CD4-positive, CD25-positive, alpha-beta regulatory T cell (primary cell): ENCODE measurements around the gene PLSCR5. TPM values are rescaled to one million over a fixed set of nuclear protein-coding genes. Genes with fewer than 3 reads are reported as not detected.

Source experiments
- ATAC-seq, 2 donors: fragments of 150-1000 bp; cut with Tn5 transposase; one replicate each; pipeline ENCODE4 v1.10.0; 2021; ENCODE audit warnings: low read depth in 2 of 2, moderate number of reproducible peaks in 2 of 2, moderate library complexity in 1 of 2
- DNase-seq, 3 donors: peaks; one replicate each; pipeline versions ENCODE4 v3.0.0 to v3.0.0-alpha.2; 2012 to 2022; ENCODE audit warnings: mixed read lengths in 1 of 3
- H3K27ac ChIP-seq: one replicate; pipeline ENCODE4 v1.7.0; 2013; ENCODE audit warnings: mild to moderate bottlenecking, low read length; ENCODE audit not compliant: insufficient read depth, poor library complexity, severe bottlenecking
- H3K27me3 ChIP-seq: one replicate; pipeline ENCODE4 v1.7.0; 2013; ENCODE audit warnings: low read length; ENCODE audit not compliant: control insufficient read depth, insufficient read depth
- H3K36me3 ChIP-seq: one replicate; pipeline ENCODE4 v1.7.0; 2013; ENCODE audit warnings: mild to moderate bottlenecking, low read length, moderate library complexity; ENCODE audit not compliant: control insufficient read depth, insufficient read depth
- H3K4me1 ChIP-seq: 2 replicates; pipeline ENCODE4 v1.7.0; 2013; ENCODE audit warnings: mild to moderate bottlenecking, low read length; ENCODE audit not compliant: insufficient read depth, control insufficient read depth, poor library complexity, severe bottlenecking
- H3K4me3 ChIP-seq: one replicate; pipeline ENCODE4 v1.7.0; 2013; ENCODE audit warnings: low read depth, mild to moderate bottlenecking, low read length, moderate library complexity
- H3K9me3 ChIP-seq, 2 experiments: 1 replicate in 1 of 2; 2 replicates in 1 of 2; pipeline ENCODE4 v1.7.0; 2013; ENCODE audit warnings: low read length in 2 of 2, mild to moderate bottlenecking in 1 of 2, moderate library complexity in 1 of 2; ENCODE audit not compliant: control insufficient read depth in 2 of 2
- H3K27ac Mint-ChIP-seq, 3 donors: one replicate each; pipeline ENCODE4 v1.8.0; 2020 to 2022; ENCODE audit warnings: mild to moderate bottlenecking in 3 of 3, mixed read lengths in 3 of 3, moderate library complexity in 2 of 3
- H3K27me3 Mint-ChIP-seq: one replicate; pipeline ENCODE4 v1.8.0; 2022; ENCODE audit warnings: mild to moderate bottlenecking, mixed read lengths
- H3K36me3 Mint-ChIP-seq: one replicate; pipeline ENCODE4 v1.8.0; 2020; ENCODE audit warnings: mixed read lengths
- H3K4me1 Mint-ChIP-seq, 4 donors: one replicate each; pipeline ENCODE4 v1.8.0; 2020 to 2022; ENCODE audit warnings: mixed read lengths in 4 of 4, mild to moderate bottlenecking in 1 of 4
- H3K4me3 Mint-ChIP-seq, 4 donors: one replicate each; pipeline ENCODE4 v1.8.0; 2020 to 2022; ENCODE audit warnings: mild to moderate bottlenecking in 4 of 4, mixed read lengths in 4 of 4, moderate library complexity in 3 of 4
- H3K9me3 Mint-ChIP-seq, 7 donors: one replicate each; pipeline ENCODE4 v1.8.0; 2020 to 2022; ENCODE audit warnings: mixed read lengths in 7 of 7, mild to moderate bottlenecking in 3 of 7, moderate library complexity in 2 of 7
- polyA plus RNA-seq, 4 donors: library from polyadenylated mRNA; unstranded; fragments of 300-500 nt; fragmentation: Illumina TruSeq; gene quantifications; one replicate each; pipeline ENCODE4 v1.2.3, GENCODE V29; 2021
- total RNA-seq: library from RNA; stranded (reverse); gene quantifications from one replicate; pipeline ENCODE4 v1.2.3, GENCODE V29; 2022

Gene PLSCR5
- total and polyA plus RNA-seq, 5 donors from 2014 or later = not detected

GRCh38 chr3:146542978-146543377 lies 62.2 kb downstream of the PLSCR5 start:
- H3K27ac Mint-ChIP-seq = peak overlapping the region; percentile 64 to 90 (median 89)
- Histone ChIP-seq H3K4me3 (peak overlapping the region; percentile 78), H3K27ac (no peak overlapping the region), H3K36me3 (no peaks in the 10 kb centered on the region), H3K9me3 (no peaks in the 10 kb centered on the region), H3K4me1 (peaks cover 26% of the 10 kb centered on the region), H3K27me3 (peaks cover 2% of the 10 kb centered on the region)
- H3K36me3 Mint-ChIP-seq = peaks cover 4% of the 10 kb centered on the region
- peak overlapping the region; percentile 86 to 95 (median 91) for H3K4me3 Mint-ChIP-seq
- H3K27me3 Mint-ChIP-seq = peaks cover 4% of the 10 kb centered on the region
- ATAC-seq (no peak), DNase-seq (no peak)
- no peaks in the 10 kb centered on the region for H3K9me3 Mint-ChIP-seq
- peaks cover 21 to 68% (median 49%) of the 10 kb centered on the region in 4 donors for H3K4me1 Mint-ChIP-seq

- H3K27ac Mint-ChIP-seq = peak overlapping the region in 1 of 3 donors; percentile 17
- peaks cover 9% of the 10 kb centered on the region for H3K36me3 Mint-ChIP-seq
- DNase-seq = no peak
- Histone ChIP-seq H3K4me3 (peak overlapping the region; percentile 33), H3K27ac (no peak overlapping the region), H3K4me1 (peaks cover 26% of the 10 kb centered on the region), H3K36me3 (no peaks in the 10 kb centered on the region), H3K9me3 (no peaks in the 10 kb centered on the region), H3K27me3 (no peaks in the 10 kb centered on the region)
- H3K4me3 Mint-ChIP-seq = peak overlapping the region; percentile 49 to 92 (median 68)
- peaks cover 4% of the 10 kb centered on the region for H3K27me3 Mint-ChIP-seq
- no peaks in the 10 kb centered on the region for H3K9me3 Mint-ChIP-seq
- peaks cover 21 to 69% (median 50%) of the 10 kb centered on the region in 4 donors for H3K4me1 Mint-ChIP-seq
- no peak for ATAC-seq
Measured at GRCh38 chr3:146542179-146542578, 63.0 kb downstream of the PLSCR5 start.

DNA sequence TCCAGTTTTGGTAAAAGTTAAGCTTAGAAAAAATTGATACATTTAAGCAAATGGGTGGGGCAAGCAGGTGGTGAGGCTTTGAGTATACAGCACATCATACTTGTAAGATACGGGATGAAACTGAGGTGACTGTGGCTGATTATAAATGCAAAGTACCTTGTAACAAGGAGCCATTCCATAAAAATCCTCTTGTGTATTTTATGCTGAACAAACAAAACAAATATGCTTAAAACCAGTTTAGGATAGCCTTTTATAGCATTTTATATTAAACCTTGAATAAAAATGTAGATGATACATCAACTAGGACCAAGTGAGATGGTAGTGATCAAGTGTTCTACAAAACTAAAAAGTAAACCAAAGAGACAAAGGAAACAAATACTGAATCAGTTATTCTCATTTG lies 64.2 kb downstream of the PLSCR5 start:
- no peak overlapping the region for H3K4me3 ChIP-seq
- peaks cover 4% of the 10 kb centered on the region for H3K27me3 Mint-ChIP-seq
- no peaks in the 10 kb centered on the region for H3K27me3 ChIP-seq
- H3K9me3 ChIP-seq = no peaks in the 10 kb centered on the region
- DNase-seq = no peak
- no peak overlapping the region for H3K27ac ChIP-seq
- no peak for ATAC-seq
- peaks cover 26 to 64% (median 43%) of the 10 kb centered on the region in 4 donors for H3K4me1 Mint-ChIP-seq
- H3K4me3 Mint-ChIP-seq = peak overlapping the region in 2 of 4 donors; percentile 19 to 48
- peaks cover 10% of the 10 kb centered on the region for H3K36me3 Mint-ChIP-seq
- H3K9me3 Mint-ChIP-seq = no peaks in the 10 kb centered on the region
- H3K4me1 ChIP-seq = peaks cover 26% of the 10 kb centered on the region
- peak overlapping the region; percentile 21 to 58 (median 31) for H3K27ac Mint-ChIP-seq
- no peaks in the 10 kb centered on the region for H3K36me3 ChIP-seq

DNA sequence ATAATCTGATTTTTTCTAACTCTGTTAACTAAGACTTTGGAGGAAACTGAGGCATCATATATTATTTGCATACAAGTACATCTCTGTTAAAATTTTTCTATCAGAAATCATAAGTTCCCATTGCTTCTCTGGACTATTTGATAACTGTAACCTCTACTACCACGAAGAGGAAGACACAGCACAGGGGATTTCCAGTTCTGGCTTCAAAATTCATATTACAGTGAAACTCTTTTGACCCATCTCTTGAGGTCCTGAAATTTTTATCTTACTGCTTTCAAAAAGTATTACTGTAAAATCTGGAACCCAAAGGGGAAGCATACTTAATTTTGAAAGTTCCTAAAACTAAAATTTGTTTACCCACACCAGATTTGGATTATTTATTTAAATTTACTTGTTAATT lies 64.9 kb downstream of the PLSCR5 start:
- Mint-ChIP-seq H3K27ac (no peak overlapping the region), H3K4me3 (peak overlapping the region in 1 of 4 donors; percentile 43), H3K9me3 (no peaks in the 10 kb centered on the region), H3K36me3 (peaks cover 10% of the 10 kb centered on the region), H3K27me3 (peaks cover 4% of the 10 kb centered on the region), H3K4me1 (peaks cover 26 to 59% (median 43%) of the 10 kb centered on the region in 4 donors)
- H3K4me3 ChIP-seq = no peak overlapping the region
- no peaks in the 10 kb centered on the region for H3K27me3 ChIP-seq
- no peaks in the 10 kb centered on the region for H3K36me3 ChIP-seq
- H3K9me3 ChIP-seq = no peaks in the 10 kb centered on the region
- ATAC-seq (no peak), DNase-seq (no peak)
- H3K27ac ChIP-seq = no peak overlapping the region
- H3K4me1 ChIP-seq = peaks cover 26% of the 10 kb centered on the region

DNA sequence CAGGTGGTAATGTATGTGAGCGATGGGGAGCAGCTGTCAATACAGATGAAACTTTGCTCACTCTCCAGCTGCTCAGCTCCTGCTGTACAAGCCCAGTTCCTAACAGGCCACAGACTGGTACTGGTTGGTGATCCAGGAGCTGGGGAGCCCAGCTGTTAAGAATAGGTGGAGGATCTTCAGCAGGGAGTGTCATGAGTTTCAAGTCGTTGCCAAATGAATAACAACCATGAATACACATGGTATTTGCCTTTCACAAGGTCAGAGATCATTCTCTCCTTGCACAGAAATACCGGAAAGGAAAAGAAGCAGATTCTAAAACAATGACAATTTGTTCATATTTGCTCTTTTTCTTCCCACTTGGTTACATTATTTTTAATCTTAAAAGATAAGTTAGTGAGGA lies 65.8 kb downstream of the PLSCR5 start:
- H3K27ac ChIP-seq = no peak overlapping the region
- no peaks in the 10 kb centered on the region for H3K27me3 ChIP-seq
- no peak for DNase-seq
- no peaks in the 10 kb centered on the region for H3K9me3 Mint-ChIP-seq
- H3K27me3 Mint-ChIP-seq = peaks cover 4% of the 10 kb centered on the region
- no peak overlapping the region for H3K4me3 ChIP-seq
- peaks cover 15% of the 10 kb centered on the region for H3K36me3 Mint-ChIP-seq
- peaks cover 26 to 58% (median 47%) of the 10 kb centered on the region in 4 donors for H3K4me1 Mint-ChIP-seq
- peaks cover 22% of the 10 kb centered on the region for H3K4me1 ChIP-seq
- no peaks in the 10 kb centered on the region for H3K9me3 ChIP-seq
- no peak for ATAC-seq
- H3K36me3 ChIP-seq = no peaks in the 10 kb centered on the region
- no peak overlapping the region for H3K27ac Mint-ChIP-seq
- H3K4me3 Mint-ChIP-seq = no peak overlapping the region

GRCh38 chr3:146537603-146538002 lies 67.5 kb downstream of the PLSCR5 start:
- Mint-ChIP-seq H3K27me3 (no peaks in the 10 kb centered on the region), H3K4me3 (no peak overlapping the region), H3K9me3 (no peaks in the 10 kb centered on the region), H3K27ac (no peak overlapping the region), H3K36me3 (peaks cover 19% of the 10 kb centered on the region), H3K4me1 (peaks cover 17 to 49% (median 37%) of the 10 kb centered on the region in 4 donors)
- no peak for DNase-seq
- H3K36me3 ChIP-seq = no peaks in the 10 kb centered on the region
- H3K4me1 ChIP-seq = peaks cover 6% of the 10 kb centered on the region
- ATAC-seq = no peak
- H3K9me3 ChIP-seq = no peaks in the 10 kb centered on the region
- no peak overlapping the region for H3K4me3 ChIP-seq
- no peak overlapping the region for H3K27ac ChIP-seq
- H3K27me3 ChIP-seq = no peaks in the 10 kb centered on the region

DNA sequence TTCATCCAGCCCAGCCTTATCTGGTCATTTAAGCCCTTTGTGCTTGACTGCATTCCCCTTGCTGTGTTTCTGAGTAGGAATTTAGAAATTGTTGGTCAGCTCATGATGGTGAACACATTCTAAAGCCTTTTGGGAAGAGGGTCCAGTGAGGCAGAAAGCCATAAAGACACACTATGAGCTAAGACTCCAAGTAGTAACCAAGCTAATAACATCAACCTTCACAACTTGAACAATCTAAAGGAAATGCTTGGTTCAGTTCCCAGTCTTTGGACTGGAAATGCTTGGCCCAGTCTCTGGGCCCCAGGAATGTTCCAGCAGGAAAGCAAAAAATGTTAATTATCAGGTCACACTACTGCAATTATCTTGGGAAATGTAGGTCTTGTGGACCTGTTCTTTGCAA lies 68.5 kb downstream of the PLSCR5 start:
- Mint-ChIP-seq H3K4me1 (peaks cover 12 to 40% (median 28%) of the 10 kb centered on the region in 4 donors), H3K9me3 (no peaks in the 10 kb centered on the region), H3K4me3 (no peak overlapping the region), H3K27ac (no peak overlapping the region), H3K27me3 (no peaks in the 10 kb centered on the region), H3K36me3 (peaks cover 19% of the 10 kb centered on the region)
- Histone ChIP-seq H3K9me3 (no peaks in the 10 kb centered on the region), H3K4me1 (no peaks in the 10 kb centered on the region), H3K27me3 (no peaks in the 10 kb centered on the region), H3K4me3 (no peak overlapping the region), H3K27ac (no peak overlapping the region), H3K36me3 (peaks cover 4% of the 10 kb centered on the region)
- DNase-seq (no peak), ATAC-seq (no peak)
